Duodenal mucosa (tissue), 2 donors: ENCODE data around the gene DLX5.

Experiments
- H3K27ac ChIP-seq: one replicate; pipeline ENCODE4 v1.7.0; 2013; ENCODE audit warnings: low read depth, low read length
- H3K27me3 ChIP-seq, 2 donors: one replicate each; pipeline ENCODE4 v1.7.0; 2013; ENCODE audit warnings: low read length in 2 of 2, control low read depth in 1 of 2; ENCODE audit not compliant: insufficient read depth in 2 of 2, control insufficient read depth in 1 of 2
- H3K36me3 ChIP-seq, 2 donors: one replicate each; pipeline ENCODE4 v1.7.0; 2013; ENCODE audit warnings: low read length in 2 of 2, control low read depth in 1 of 2; ENCODE audit not compliant: insufficient read depth in 2 of 2, control insufficient read depth in 1 of 2
- H3K4me1 ChIP-seq, 2 donors: one replicate each; pipeline ENCODE4 v1.7.0; 2013; ENCODE audit warnings: low read length in 2 of 2, control low read depth in 1 of 2; ENCODE audit not compliant: insufficient read depth in 2 of 2, control insufficient read depth in 1 of 2
- H3K4me3 ChIP-seq, 2 donors: one replicate each; pipeline ENCODE4 v1.7.0; 2013; ENCODE audit warnings: low read length in 2 of 2, low read depth in 1 of 2
- H3K9ac ChIP-seq, 2 donors: one replicate each; pipeline ENCODE4 v1.7.0; 2013; ENCODE audit warnings: low read length in 2 of 2, low read depth in 1 of 2
- H3K9me3 ChIP-seq, 2 donors: one replicate each; pipeline ENCODE4 v1.7.0; 2013; ENCODE audit warnings: low read length in 2 of 2, control low read depth in 1 of 2; ENCODE audit not compliant: control insufficient read depth in 1 of 2

Gene DLX5

DNA sequence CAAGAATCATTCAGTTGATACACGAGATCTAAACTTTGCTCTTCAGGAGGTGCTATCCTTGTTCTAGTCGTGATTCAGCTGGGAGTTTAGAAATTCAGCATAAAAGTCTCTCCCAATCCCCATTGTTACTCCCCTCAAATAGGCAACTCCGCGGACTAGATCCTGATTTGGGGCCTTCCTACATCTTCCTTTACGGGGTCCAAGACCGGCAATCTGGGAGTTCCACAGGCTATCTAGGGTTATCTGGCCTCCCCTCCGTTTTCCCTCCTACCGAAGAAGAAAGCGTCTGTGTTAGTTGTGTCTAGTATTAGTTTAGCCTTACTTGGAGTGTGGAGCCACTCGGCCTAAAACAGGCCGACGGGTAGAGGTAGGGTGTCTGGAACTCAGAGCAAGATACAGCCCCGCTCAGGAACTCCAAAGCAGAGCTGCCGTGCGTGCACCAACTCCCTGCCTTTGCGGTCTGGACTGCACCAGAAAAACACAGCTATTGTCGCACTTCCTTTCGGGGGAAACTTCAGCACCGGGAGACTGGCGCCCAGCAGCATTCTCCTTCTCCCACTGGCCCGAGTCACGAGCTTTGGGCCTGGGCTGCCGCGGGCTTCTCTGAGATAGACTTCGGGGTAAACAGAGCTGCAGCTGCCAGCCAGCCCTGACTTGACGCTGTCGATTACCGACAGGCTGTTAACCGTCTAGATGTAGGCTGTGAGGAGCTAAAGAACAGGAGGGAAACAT is 1.5 kb upstream of the DLX5 start:
- H3K4me1 ChIP-seq, result peaks cover 19 to 24% of the 10 kb centered on the region in 2 donors
- no peak overlapping the region for H3K9ac ChIP-seq
- H3K27me3 ChIP-seq, result peaks cover 59 to 65% of the 10 kb centered on the region in 2 donors
- H3K36me3 ChIP-seq, result no peaks in the 10 kb centered on the region
- no peaks in the 10 kb centered on the region for H3K9me3 ChIP-seq
- H3K4me3 ChIP-seq, result peak overlapping the region; percentile 51 to 53
- no peak overlapping the region for H3K27ac ChIP-seq

DNA sequence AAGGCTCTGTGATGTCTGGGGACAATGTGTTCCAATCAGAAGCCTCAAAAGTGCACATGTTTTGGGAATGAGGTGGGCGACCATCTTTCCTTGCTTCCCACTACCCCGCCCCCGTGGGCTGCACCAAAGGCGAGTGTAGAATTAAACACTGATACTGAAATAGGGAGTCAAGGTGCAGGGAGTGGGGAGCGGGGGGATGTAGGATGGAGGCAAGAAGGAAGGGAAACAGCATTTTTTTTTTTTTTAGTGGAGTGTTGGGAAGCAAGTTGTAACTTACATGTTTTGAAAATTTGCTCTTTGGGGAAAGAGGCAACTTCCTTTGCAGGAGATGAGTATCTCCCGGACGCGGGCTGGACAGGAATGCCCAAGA is 484 bp upstream of the DLX5 start:
- Histone ChIP-seq H3K9ac (no peak overlapping the region), H3K4me1 (peaks cover 19 to 24% of the 10 kb centered on the region in 2 donors), H3K27ac (no peak overlapping the region), H3K4me3 (no peak overlapping the region), H3K9me3 (no peaks in the 10 kb centered on the region), H3K27me3 (peaks cover 65 to 75% of the 10 kb centered on the region in 2 donors), H3K36me3 (no peaks in the 10 kb centered on the region)

DNA sequence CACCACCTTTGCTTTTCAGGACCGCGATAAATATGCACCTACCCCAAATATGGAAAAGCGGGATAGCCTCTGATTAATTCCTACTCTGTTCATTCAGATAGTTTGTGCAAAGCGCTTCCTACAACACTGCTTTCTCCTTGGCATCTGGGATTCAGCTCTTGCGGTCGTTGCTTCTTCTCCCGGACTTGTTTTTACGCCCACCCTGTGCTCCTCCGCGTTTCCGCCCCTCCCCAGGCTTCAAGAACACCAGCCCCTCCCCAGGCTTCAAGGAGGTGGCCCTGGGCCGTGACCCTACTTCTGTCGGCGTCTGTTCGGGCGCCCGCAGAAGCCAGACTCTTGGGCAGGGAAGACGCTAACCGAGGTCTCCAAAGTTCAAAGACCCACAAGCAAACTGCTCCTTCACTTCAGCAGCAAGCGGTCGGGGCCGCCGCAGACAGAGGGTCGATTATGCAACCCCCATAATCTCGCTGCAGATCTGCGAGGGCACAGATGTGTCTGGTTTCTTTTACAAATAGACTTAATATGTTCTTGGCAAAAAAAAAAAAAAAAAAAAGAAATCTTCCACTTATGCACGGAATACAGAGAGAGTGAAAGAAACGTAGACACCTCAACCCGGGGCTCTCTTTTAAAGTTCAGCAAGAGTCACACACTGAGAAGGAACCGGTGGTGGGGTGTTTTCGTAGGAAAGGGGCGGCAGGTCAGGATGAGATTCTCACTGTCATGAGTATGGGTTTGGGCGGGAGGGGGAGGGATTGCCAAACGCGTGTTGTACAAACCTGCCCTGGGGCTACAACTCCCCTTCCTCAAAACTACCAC is 1.9 kb downstream of the DLX5 start:
- Histone ChIP-seq H3K27me3 (peaks cover 84 to 96% of the 10 kb centered on the region in 2 donors), H3K27ac (no peak overlapping the region), H3K4me1 (peaks cover 18 to 24% of the 10 kb centered on the region in 2 donors), H3K9me3 (no peaks in the 10 kb centered on the region), H3K4me3 (no peak overlapping the region), H3K9ac (no peak overlapping the region), H3K36me3 (no peaks in the 10 kb centered on the region)

DNA sequence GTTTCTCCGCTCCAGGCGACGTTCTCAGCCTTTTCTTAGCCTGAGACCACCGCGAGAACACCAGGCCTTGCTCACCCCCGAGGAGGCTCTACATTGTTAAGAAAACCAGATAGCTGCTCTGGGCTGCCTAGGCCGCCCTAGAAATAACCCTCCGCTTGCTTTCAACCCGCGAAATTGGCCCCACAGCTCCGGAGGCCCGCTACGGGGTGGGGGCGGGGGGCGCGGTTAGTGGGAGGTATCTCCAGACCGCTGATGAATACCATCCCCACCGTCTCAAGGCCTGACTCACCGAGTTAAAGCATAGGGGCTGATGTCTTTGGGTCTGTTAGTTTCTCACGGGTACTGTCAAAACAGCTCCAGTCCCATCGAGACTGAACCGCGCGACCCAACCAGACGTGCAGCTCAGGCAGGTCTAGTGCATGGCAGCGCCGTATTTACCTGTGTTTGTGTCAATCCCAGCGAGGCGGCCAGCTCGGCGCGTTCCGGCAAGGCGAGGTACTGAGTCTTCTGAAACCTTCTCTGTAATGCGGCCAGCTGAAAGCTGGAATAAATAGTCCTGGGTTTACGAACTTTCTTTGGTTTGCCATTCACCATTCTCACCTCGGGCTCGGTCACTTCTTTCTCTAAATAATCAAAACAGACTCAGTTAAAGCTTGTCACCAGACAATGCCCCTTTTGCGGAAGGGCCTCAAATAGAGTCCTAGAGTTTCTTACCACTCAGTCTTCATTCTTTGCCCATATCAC is 2.7 kb downstream of the DLX5 start:
- Histone ChIP-seq H3K27ac (no peak overlapping the region), H3K4me3 (no peak overlapping the region), H3K9ac (no peak overlapping the region), H3K36me3 (no peaks in the 10 kb centered on the region), H3K27me3 (peaks cover 85 to 96% of the 10 kb centered on the region in 2 donors), H3K4me1 (peaks cover 10 to 17% of the 10 kb centered on the region in 2 donors), H3K9me3 (no peaks in the 10 kb centered on the region)

GRCh38 chr7:97020996-97021746 is 3.5 kb downstream of the DLX5 start:
- Histone ChIP-seq H3K27me3 (peaks cover 85 to 96% of the 10 kb centered on the region in 2 donors), H3K27ac (no peak overlapping the region), H3K9me3 (no peaks in the 10 kb centered on the region), H3K4me3 (no peak overlapping the region), H3K36me3 (no peaks in the 10 kb centered on the region), H3K4me1 (peaks cover 3 to 12% of the 10 kb centered on the region in 2 donors), H3K9ac (no peak overlapping the region)

- H3K4me1 ChIP-seq, result peaks cover 0 to 12% of the 10 kb centered on the region in 2 donors
- H3K27me3 ChIP-seq, result peaks cover 85 to 96% of the 10 kb centered on the region in 2 donors
- no peak overlapping the region for H3K4me3 ChIP-seq
Observed at GRCh38 chr7:97020601-97020995, 4.0 kb downstream of the DLX5 start.

DNA sequence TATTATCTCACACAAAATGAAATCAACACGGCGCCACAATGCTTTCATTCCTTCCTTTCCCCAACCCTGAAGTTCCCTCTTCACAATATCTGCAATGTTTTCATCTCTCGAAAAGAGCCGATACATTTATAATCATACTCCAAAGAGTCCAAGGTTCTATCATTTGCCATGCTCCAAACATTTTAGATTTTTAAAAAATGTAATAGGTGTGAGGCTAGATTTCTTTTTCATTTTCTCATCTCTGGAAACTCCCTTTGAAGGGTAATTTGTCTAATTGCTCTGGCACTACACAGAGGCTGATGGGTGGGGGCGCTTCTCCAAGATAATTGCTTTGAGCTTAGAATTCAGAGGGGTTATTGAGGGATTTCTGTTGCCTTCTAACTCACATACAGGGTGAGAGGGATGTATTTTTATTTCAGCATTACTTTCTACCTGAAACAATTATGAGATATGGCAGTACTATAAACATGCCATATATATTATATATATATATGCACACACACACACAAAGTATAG is 4.9 kb downstream of the DLX5 start:
- H3K4me3 ChIP-seq, result no peak overlapping the region
- H3K4me1 ChIP-seq, result peaks cover 0 to 8% of the 10 kb centered on the region in 2 donors
- H3K27me3 ChIP-seq, result peaks cover 83 to 96% of the 10 kb centered on the region in 2 donors

More at GRCh38 chr7:97020601-97020995, 4.0 kb downstream of the DLX5 start:
- H3K36me3 ChIP-seq, result no peaks in the 10 kb centered on the region
- no peak overlapping the region for H3K27ac ChIP-seq
- no peak overlapping the region for H3K9ac ChIP-seq
- H3K9me3 ChIP-seq, result no peaks in the 10 kb centered on the region

DNA sequence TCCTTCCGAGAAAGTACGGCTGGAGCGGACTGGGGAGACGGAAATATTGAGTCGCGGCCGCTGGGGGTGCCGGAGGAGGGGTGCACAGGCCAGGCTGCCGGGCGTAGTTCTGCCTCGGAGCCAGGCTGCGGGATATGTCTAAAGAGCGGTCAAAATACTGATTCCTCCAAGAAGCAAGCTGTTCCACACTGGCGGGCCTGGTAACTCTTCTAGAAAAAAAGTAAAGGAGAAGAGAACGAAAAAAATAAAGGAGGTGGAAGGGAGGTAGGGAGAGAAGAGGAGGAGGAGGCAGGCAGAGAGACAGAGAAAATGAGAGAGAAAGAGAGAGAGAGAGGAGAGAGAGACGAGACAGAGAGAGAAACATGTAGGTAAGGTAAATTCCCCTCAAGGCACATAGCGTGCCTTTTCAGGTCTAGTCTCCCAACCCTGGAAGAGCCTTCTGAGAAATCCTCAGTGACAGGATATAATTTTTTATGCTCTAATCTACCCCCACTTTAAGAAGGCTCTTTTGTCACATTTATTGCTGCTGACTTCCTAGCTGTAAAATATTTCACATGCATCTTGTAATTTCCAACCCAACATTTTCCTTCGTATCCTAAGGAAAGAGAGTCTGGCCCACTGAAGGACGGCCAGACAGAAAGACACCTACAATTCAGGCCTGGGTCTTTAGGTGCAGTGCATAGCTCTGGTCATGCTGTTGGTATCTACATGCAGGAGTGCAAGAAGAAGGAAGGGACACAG is 5.7 kb downstream of the DLX5 start:
- Histone ChIP-seq H3K4me3 (no peak overlapping the region), H3K4me1 (no peaks in the 10 kb centered on the region), H3K27ac (no peak overlapping the region), H3K36me3 (no peaks in the 10 kb centered on the region), H3K9ac (no peak overlapping the region), H3K27me3 (peaks cover 83 to 96% of the 10 kb centered on the region in 2 donors), H3K9me3 (no peaks in the 10 kb centered on the region)

More for the DNA sequence above, 4.9 kb downstream of the DLX5 start:
- H3K9me3 ChIP-seq, result no peaks in the 10 kb centered on the region
- H3K36me3 ChIP-seq, result no peaks in the 10 kb centered on the region
- no peak overlapping the region for H3K9ac ChIP-seq
- H3K27ac ChIP-seq, result no peak overlapping the region

- peaks cover 86 to 96% of the 10 kb centered on the region in 2 donors for H3K27me3 ChIP-seq
- H3K4me3 ChIP-seq, result no peak overlapping the region
- no peaks in the 10 kb centered on the region for H3K4me1 ChIP-seq
- no peaks in the 10 kb centered on the region for H3K36me3 ChIP-seq
- H3K27ac ChIP-seq, result no peak overlapping the region
- no peaks in the 10 kb centered on the region for H3K9me3 ChIP-seq
- H3K9ac ChIP-seq, result no peak overlapping the region
Observed at GRCh38 chr7:97018126-97018601, 6.5 kb downstream of the DLX5 start.
